Natural killer cell treated with Interleukin-12 subunit alpha and Interleukin-12 subunit beta and Interleukin-15 and Interleukin-18, amount 100 ng/mL, for 72 hours (primary cell): Measurements from ENCODE around the gene ZCWPW1. TPM values are rescaled to one million over a fixed set of nuclear protein-coding genes. Genes with fewer than 3 reads are reported as not detected.

ENCODE experiments used
- ATAC-seq, 2 donors: fragments of 150-1000 bp; cut with Tn5 transposase in 1 of 2; sonication (Bioruptor Pico), chemical (Tn5 transposase) in 1 of 2; 2 replicates each; pipeline ENCODE4 v1.10.0; 2021
- DNase-seq: peaks from one replicate; pipeline ENCODE4 v3.0.0; 2022; ENCODE audit warnings: low spot score
- H3K27ac Mint-ChIP-seq, 2 donors: 1 replicate in 1 of 2; 2 replicates in 1 of 2; pipeline ENCODE4 v1.8.0; 2022; ENCODE audit warnings: mixed read lengths in 2 of 2, mild to moderate bottlenecking in 1 of 2, moderate library complexity in 1 of 2
- H3K27me3 Mint-ChIP-seq, 2 donors: 1 replicate in 1 of 2; 2 replicates in 1 of 2; pipeline ENCODE4 v1.8.0; 2022; ENCODE audit warnings: mixed read lengths in 2 of 2
- H3K36me3 Mint-ChIP-seq: one replicate; pipeline ENCODE4 v1.8.0; 2022; ENCODE audit warnings: mixed read lengths
- H3K4me1 Mint-ChIP-seq, 2 donors: 1 replicate in 1 of 2; 2 replicates in 1 of 2; pipeline ENCODE4 v1.8.0; 2022; ENCODE audit warnings: low read depth in 2 of 2, mixed read lengths in 2 of 2, mild to moderate bottlenecking in 1 of 2
- H3K4me3 Mint-ChIP-seq: one replicate; pipeline ENCODE4 v1.8.0; 2022; ENCODE audit warnings: mixed read lengths
- H3K9me3 Mint-ChIP-seq: 2 replicates; pipeline ENCODE4 v1.8.0; 2022; ENCODE audit warnings: mixed read lengths
- total RNA-seq, 2 donors: library from RNA; stranded (reverse); gene quantifications; one replicate each; pipeline ENCODE4 v1.2.3, GENCODE V29; 2022

The ZCWPW1 gene
- total RNA-seq, 2 donors from 2014 or later = 1.3 to 2.5 TPM

DNA sequence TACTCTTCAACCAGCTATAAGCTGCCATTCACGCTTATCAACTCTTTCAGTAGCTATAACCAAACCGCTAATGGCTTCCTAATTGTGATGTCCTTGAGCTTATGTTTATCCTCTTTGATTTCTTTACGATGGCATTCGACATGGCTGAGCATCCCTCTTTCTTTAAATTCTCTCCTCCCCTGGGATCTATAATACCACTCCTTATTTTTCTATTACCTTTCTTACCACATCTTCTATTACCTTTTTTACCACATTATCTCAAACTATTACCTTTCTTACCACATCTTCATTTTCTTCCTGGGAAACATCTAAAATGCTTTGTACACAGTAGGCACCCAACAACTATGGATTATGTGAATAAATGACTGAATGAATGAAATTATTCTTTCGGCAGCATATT is 13.1 kb downstream of the ZCWPW1 start:
- no peak for ATAC-seq
- Mint-ChIP-seq H3K9me3 (no peaks in the 10 kb centered on the region), H3K36me3 (no peaks in the 10 kb centered on the region), H3K4me1 (peaks cover 0 to 3% of the 10 kb centered on the region in 2 donors), H3K27ac (no peak overlapping the region), H3K4me3 (no peak overlapping the region), H3K27me3 (no peaks in the 10 kb centered on the region)
- DNase-seq = no peak

DNA sequence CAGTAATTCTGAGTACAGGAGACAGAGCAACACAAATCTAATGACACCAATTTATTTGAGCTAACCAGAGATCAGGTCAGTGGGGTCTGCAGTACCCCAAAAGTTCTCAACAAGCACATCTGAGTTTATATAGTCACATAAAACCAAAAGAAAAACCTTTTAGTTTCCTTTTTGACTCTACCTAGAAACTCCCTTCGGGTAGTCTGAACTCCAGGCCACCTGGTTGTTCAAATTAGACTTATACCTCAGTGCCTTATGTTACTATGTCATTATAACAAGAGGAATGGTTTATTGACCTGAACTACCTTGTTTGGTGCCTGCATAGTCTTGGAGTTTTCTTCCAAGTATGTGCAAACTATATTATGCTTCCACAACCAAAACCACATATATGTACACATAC is 14.6 kb downstream of the ZCWPW1 start:
- H3K4me1 Mint-ChIP-seq = no peaks in the 10 kb centered on the region
- no peak overlapping the region for H3K4me3 Mint-ChIP-seq
- H3K27me3 Mint-ChIP-seq = no peaks in the 10 kb centered on the region
- H3K27ac Mint-ChIP-seq = no peak overlapping the region
- no peaks in the 10 kb centered on the region for H3K9me3 Mint-ChIP-seq
- DNase-seq = no peak
- ATAC-seq = no peak
- no peaks in the 10 kb centered on the region for H3K36me3 Mint-ChIP-seq

DNA sequence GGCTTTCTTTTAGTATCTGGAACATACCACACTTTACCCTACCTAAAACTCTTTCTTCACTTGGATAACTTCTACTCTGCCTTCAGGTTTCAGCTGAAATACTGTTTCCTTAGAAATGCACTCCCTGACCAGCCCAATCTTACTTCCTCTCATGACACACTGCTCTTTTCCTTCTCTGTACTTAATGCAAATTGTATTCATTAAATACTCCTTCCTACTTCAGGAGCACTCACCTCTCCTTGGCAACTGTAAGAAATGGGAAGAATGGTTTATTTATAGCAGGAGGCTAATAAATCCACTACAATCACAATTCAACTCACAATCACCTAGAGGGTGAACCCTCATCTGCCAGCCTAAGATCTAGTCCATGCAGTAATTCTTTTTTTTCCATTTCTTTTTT is 15.2 kb downstream of the ZCWPW1 start:
- no peaks in the 10 kb centered on the region for H3K4me1 Mint-ChIP-seq
- H3K27me3 Mint-ChIP-seq = no peaks in the 10 kb centered on the region
- no peak for ATAC-seq
- H3K36me3 Mint-ChIP-seq = no peaks in the 10 kb centered on the region
- H3K9me3 Mint-ChIP-seq = no peaks in the 10 kb centered on the region
- H3K27ac Mint-ChIP-seq = no peak overlapping the region
- no peak overlapping the region for H3K4me3 Mint-ChIP-seq
- no peak for DNase-seq

DNA sequence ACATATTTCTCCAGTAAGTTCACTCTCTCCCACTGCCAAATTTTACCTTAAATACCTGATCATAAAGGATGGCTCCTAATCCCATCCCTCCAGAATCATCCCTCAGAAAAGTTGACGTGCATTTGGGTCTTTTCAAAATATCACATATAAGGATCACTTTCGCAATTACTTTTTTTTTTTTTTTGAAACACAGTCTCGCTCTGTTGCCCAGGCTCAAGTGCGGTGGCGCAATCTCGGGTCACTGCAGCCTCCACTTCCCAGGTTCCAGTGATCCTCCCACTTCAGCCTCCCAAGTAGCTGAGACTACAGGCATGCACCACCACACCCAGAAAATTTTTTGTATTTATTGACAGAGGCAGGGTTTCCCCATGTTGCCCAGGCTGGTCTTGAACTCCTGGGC is 17.4 kb downstream of the ZCWPW1 start:
- DNase-seq (no peak), ATAC-seq (no peak)
- no peaks in the 10 kb centered on the region for H3K27me3 Mint-ChIP-seq
- H3K9me3 Mint-ChIP-seq = no peaks in the 10 kb centered on the region
- H3K27ac Mint-ChIP-seq = no peak overlapping the region
- H3K36me3 Mint-ChIP-seq = no peaks in the 10 kb centered on the region
- H3K4me3 Mint-ChIP-seq = no peak overlapping the region
- H3K4me1 Mint-ChIP-seq = no peaks in the 10 kb centered on the region

DNA sequence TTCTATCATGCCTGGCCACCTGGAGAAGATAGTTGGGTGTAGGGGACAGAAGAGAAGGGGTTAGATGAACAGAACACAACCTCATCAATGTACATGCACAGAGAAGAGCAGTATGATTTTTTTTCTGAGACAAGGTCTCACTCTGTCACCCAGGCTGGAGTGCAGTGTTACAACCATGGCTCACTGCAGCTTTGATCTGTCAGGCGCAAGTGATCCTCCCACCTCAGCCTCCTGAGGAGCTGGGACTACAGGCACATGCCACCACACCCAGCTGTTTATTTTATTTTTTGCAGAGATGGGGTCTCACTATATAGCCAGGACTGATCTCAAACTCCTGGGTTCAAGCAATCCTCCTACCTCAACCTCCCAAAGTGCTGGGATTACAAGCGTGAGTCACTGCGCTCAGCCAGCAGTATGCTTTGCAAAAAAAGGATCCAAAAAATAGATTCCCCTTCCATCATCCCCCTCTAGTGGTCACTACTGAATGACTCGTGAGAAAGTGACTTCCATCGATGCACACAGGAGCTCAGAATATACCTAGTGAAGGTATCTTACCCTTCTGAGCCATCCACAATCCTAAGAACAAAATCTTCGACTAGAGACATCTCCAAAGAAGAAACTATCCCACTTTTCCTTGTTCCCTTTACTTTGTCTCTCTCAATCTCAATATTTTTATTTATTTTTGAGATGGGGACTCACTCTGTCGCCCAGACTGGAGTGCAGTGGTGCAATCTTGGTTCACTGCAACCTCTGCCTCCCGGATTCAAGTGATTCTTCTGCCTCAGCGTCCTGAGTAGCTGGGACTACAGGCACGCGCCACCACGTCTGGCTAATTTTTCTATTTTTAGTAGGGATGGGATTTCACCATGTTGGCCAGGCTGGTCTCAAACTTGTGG is 21.0 kb downstream of the ZCWPW1 start:
- no peaks in the 10 kb centered on the region for H3K9me3 Mint-ChIP-seq
- peak; percentile 79 for DNase-seq
- H3K4me3 Mint-ChIP-seq = no peak overlapping the region
- no peaks in the 10 kb centered on the region for H3K4me1 Mint-ChIP-seq
- no peak overlapping the region for H3K27ac Mint-ChIP-seq
- no peaks in the 10 kb centered on the region for H3K36me3 Mint-ChIP-seq
- H3K27me3 Mint-ChIP-seq = no peaks in the 10 kb centered on the region
- peak; percentile 82 to 84 for ATAC-seq

DNA sequence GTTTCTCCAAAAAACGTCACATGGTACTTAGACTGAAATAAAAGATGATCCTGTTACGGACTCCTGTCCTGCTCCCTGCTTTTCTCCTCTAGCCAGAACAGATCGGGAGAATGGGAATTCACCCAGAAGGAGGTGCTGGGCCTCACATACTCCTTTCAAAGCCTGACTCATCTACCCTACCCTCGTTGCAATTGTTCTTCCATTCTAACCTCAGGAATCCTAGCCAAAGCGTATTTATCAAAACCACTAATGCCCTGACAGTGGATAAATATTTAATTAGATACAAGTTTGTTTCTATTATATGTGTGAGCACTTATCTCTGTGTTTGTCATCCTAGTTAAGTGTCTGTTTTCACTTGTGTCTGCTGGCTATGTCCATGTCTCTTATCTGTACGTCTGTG is 21.7 kb downstream of the ZCWPW1 start:
- DNase-seq = no peak
- Mint-ChIP-seq H3K27ac (no peak overlapping the region), H3K4me1 (no peaks in the 10 kb centered on the region), H3K36me3 (no peaks in the 10 kb centered on the region), H3K27me3 (no peaks in the 10 kb centered on the region), H3K4me3 (no peak overlapping the region), H3K9me3 (no peaks in the 10 kb centered on the region)
- ATAC-seq = no peak

DNA sequence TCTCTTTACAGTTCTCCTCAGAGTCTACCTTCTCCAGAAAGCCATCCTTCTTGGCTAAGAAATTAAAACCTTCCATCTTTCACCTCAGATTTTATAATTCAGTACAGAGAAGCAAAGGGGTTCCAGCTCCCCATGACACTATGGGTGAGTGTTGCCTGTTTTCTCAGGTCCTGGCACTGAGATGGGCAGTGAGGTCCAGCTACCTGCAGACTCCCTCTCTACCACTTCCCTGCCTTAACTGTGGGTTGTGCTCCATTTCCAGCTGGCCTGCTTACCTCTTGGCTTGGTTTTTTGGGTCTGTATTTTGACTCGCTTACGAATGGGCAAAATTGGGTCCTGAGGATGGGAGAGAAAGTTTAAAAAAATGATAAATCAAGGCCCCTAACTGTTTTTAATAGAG is 26.3 kb downstream of the ZCWPW1 start:
- Mint-ChIP-seq H3K4me1 (peaks cover 17% of the 10 kb centered on the region in 2 donors), H3K4me3 (no peak overlapping the region), H3K27ac (peak overlapping the region in 1 of 2 donors; percentile 9), H3K27me3 (no peaks in the 10 kb centered on the region), H3K9me3 (no peaks in the 10 kb centered on the region), H3K36me3 (no peaks in the 10 kb centered on the region)
- ATAC-seq (no peak), DNase-seq (no peak)

DNA sequence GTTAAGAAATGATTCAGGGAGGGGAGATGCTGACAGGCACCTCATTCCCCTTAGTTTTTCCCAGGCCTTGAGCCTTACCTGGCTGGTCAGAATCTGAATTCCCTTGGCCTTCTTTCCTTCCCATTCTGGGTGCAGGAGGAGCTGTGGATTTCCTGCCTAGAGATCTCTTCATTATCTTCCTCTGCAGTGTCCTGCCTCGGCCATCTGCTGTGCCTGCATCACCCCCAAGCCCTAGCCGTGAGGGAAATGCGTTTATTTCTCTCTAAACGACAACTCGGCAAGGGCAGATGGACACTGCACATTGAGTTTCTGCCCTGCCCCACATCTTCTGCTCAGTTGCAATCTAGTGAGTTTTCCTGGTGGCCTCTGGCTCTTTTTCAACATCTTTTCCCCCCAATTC is 26.7 kb downstream of the ZCWPW1 start:
- Mint-ChIP-seq H3K9me3 (no peaks in the 10 kb centered on the region), H3K4me1 (peaks cover 21% of the 10 kb centered on the region in 2 donors), H3K36me3 (no peaks in the 10 kb centered on the region), H3K4me3 (no peak overlapping the region), H3K27me3 (no peaks in the 10 kb centered on the region), H3K27ac (peak overlapping the region in 1 of 2 donors; percentile 9)
- ATAC-seq (no peak), DNase-seq (no peak)

DNA sequence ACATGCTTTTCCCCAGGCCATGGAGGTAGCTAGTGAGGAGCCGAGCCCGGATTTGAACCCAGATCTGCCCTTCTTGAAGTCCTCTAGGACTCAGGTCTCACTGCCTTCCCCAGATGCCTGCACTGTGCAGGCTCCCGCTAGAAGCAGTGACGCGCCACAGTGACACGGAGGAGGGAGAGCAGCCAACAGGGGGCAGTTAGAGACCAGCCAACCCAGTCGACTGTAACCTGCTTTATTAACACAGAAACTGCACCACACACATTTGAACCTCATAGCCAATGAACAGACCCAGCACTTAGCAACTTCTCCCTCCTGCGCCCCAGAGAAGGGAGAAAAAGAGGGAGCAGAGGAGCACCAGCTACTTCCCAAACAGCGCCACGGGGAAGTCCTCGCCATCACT is 27.8 kb downstream of the ZCWPW1 start:
- H3K27ac Mint-ChIP-seq = peak overlapping the region in 1 of 2 donors; percentile 99
- no peaks in the 10 kb centered on the region for H3K27me3 Mint-ChIP-seq
- H3K4me3 Mint-ChIP-seq = no peak overlapping the region
- H3K9me3 Mint-ChIP-seq = no peaks in the 10 kb centered on the region
- ATAC-seq (no peak), DNase-seq (no peak)
- peaks cover 27 to 29% of the 10 kb centered on the region in 2 donors for H3K4me1 Mint-ChIP-seq
- H3K36me3 Mint-ChIP-seq = no peaks in the 10 kb centered on the region

DNA sequence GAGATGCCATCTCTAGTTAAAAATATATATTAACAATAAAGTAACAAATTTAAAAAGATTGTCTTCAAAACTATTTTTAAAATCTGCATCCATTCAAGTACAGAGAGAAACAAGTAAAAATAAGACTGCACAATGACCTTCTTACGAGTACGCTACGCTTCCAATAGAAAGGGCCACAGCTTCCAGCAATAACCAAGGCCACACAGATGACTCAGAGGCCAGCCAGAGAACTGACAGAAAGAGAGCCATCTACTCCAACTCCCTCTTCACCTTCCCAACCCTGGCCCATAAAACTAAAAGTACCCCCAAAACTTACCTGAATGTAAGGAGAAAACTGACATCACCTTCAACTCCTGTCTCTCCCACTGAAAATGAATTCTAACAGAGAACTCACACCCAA is 28.5 kb downstream of the ZCWPW1 start:
- Mint-ChIP-seq H3K27me3 (no peaks in the 10 kb centered on the region), H3K36me3 (no peaks in the 10 kb centered on the region), H3K9me3 (no peaks in the 10 kb centered on the region), H3K4me3 (no peak overlapping the region), H3K27ac (peak overlapping the region in 1 of 2 donors; percentile 99), H3K4me1 (peaks cover 30 to 34% of the 10 kb centered on the region in 2 donors)
- no peak for ATAC-seq
- no peak for DNase-seq

DNA sequence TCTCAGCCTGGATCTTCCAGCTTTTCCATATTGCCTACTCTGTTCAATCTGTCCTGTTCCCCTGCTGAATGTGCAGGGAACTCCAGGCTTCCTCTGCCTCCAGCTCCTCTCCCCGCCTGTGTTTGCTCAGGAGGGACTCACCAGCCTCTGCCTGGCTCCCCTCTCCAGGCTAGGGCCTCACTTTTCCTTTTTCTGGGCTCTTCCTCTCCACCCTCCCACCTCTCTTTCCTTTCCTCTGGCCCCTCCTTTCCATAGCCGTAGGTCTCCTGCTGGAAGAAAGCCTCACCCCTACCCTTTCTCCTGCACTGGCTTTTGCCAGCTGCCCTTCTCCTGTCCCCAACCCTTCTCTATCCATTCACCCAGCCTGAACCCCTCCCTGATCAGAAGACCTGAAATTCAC is 30.3 kb downstream of the ZCWPW1 start:
- peak overlapping the region; percentile 47 for H3K4me3 Mint-ChIP-seq
- DNase-seq (no peak), ATAC-seq (no peak)
- H3K27ac Mint-ChIP-seq = peak overlapping the region; percentile 48 to 99
- no peaks in the 10 kb centered on the region for H3K27me3 Mint-ChIP-seq
- no peaks in the 10 kb centered on the region for H3K36me3 Mint-ChIP-seq
- H3K9me3 Mint-ChIP-seq = no peaks in the 10 kb centered on the region
- H3K4me1 Mint-ChIP-seq = peaks cover 30 to 34% of the 10 kb centered on the region in 2 donors

DNA sequence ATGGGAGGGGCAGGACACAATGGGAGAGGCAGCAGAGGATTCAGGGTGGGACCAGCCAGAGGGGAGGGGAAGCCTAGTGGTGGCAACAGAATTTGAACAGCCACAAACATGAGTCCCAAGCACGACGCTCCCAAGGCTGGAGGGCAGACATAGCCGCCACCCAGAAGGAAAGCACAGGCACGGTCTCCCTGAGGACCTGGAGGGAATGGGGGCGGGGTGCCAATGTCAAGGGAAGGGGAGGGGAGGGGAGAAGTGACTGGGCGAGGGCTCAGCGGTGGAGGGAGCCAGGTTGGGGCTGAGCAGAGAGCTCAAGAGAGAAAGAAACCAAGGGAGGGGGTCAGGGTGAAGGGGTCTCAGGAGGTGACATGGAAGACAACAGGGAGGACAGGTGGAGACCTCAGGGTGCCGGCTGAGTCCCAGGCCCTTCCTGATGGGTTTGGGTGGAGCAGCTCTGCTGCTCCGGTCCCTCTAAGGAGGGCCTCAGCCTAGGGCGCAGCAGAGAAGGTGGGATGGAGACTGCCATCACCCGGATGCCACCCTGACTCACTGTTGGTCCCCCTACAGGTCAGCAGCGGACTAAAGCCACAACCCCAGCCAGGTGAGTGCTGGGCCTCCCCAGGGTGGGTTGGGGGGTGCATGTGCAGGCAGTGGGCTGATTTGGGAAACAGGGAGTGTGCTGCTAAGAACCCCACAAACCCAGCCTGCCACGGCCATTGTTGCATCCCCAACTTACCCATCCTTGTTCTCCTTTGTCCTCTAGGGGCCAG is 31.0 kb downstream of the ZCWPW1 start:
- peak overlapping the region; percentile 84 to 99 for H3K27ac Mint-ChIP-seq
- H3K4me3 Mint-ChIP-seq = peak overlapping the region; percentile 86
- no peak for ATAC-seq
- no peaks in the 10 kb centered on the region for H3K9me3 Mint-ChIP-seq
- no peak for DNase-seq
- H3K36me3 Mint-ChIP-seq = no peaks in the 10 kb centered on the region
- peaks cover 30 to 36% of the 10 kb centered on the region in 2 donors for H3K4me1 Mint-ChIP-seq
- no peaks in the 10 kb centered on the region for H3K27me3 Mint-ChIP-seq

DNA sequence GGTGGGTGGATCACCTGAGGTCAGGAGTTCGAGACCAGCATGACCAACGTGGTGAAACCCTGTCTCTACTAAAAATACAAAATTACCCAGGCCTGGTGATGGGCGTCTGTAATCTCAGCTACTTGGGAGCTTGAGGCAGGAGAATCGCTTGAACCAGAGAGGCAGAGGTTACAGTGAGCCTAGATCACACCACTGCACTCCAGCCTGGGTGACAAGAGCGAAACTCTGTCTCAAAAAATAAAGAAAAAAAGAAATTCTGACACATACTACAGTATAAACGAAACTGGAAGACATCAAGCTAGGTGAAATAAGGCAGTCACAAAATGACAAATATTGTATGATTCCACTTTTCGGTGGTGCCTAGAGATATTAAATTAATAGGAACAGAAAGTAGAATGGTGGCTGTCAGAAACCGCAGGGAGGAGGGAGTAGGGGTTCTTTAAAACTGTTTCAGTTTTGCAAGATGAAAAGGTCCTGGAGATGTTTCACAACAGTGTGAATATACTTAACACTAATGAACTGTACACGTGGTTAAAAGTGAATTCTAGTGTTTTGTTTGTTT is 32.0 kb downstream of the ZCWPW1 start:
- no peaks in the 10 kb centered on the region for H3K9me3 Mint-ChIP-seq
- DNase-seq = peak; percentile 81
- no peaks in the 10 kb centered on the region for H3K36me3 Mint-ChIP-seq
- peak; percentile 96 to 97 for ATAC-seq
- H3K27me3 Mint-ChIP-seq = no peaks in the 10 kb centered on the region
- H3K27ac Mint-ChIP-seq = peak overlapping the region; percentile 84 to 99
- H3K4me1 Mint-ChIP-seq = peaks cover 30 to 41% of the 10 kb centered on the region in 2 donors
- H3K4me3 Mint-ChIP-seq = peak overlapping the region; percentile 86

DNA sequence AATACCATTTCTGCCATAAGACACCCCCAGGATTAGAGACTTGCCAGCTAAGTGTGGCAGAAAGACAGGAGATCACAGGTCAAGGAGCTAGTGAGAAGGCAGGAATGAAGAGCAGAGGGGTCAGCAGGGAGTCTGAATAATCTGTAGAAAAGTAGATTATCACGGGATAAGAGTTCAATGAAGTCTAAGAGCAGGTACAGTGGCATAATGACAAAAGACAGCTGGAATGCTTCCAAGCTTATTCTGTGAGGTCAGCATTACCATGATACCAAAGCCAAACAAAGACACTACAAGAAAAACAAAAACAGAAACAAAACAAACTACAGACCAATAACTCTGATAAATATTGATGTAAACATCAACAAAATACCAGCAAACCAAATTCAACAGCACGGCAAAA is 34.4 kb downstream of the ZCWPW1 start:
- Mint-ChIP-seq H3K4me1 (peaks cover 27 to 38% of the 10 kb centered on the region in 2 donors), H3K27me3 (no peaks in the 10 kb centered on the region), H3K27ac (peak overlapping the region in 1 of 2 donors; percentile 3), H3K4me3 (no peak overlapping the region), H3K36me3 (no peaks in the 10 kb centered on the region), H3K9me3 (no peaks in the 10 kb centered on the region)
- no peak for ATAC-seq
- DNase-seq = no peak
